DMS114 treated with DMSO at 0.1 percent for 48 hours (cell line): ENCODE results near the gene THSD7A.

Experiments used
- DNase-seq: peaks from one replicate; lab custom pipeline; 2025; ENCODE audit not compliant: unreplicated experiment; lab: John Stamatoyannopoulos, UW

Gene THSD7A

GRCh38 chr7:11642841-11643240 lies 189.2 kb downstream of the THSD7A start:
- DNase-seq, result no peak

GRCh38 chr7:11642276-11642675 lies 189.7 kb downstream of the THSD7A start:
- DNase-seq, result no peak

GRCh38 chr7:11638011-11638774 lies 193.8 kb downstream of the THSD7A start:
- no peak for DNase-seq

- no peak for DNase-seq
These were observed 195.7 kb downstream of the THSD7A start for GRCh38 chr7:11636274-11636673.

GRCh38 chr7:11633310-11633709 lies 198.7 kb downstream of the THSD7A start:
- DNase-seq, result no peak

- no peak for DNase-seq
These were observed 201.6 kb downstream of the THSD7A start for GRCh38 chr7:11630355-11630754.

- no peak for DNase-seq
These were observed 206.3 kb downstream of the THSD7A start for GRCh38 chr7:11625669-11626068.

- DNase-seq, result no peak
These were observed 208.8 kb downstream of the THSD7A start for GRCh38 chr7:11623093-11623678.

GRCh38 chr7:11620406-11621253 lies 211.4 kb downstream of the THSD7A start:
- no peak for DNase-seq

- no peak for DNase-seq
These were observed 215.5 kb downstream of the THSD7A start for GRCh38 chr7:11616466-11616865.

GRCh38 chr7:11615174-11615573 lies 216.8 kb downstream of the THSD7A start:
- DNase-seq, result no peak

- no peak for DNase-seq
These were observed 218.6 kb downstream of the THSD7A start for GRCh38 chr7:11613292-11613930.

- no peak for DNase-seq
These were observed 219.3 kb downstream of the THSD7A start for GRCh38 chr7:11612737-11613136.

- DNase-seq, result no peak
These were observed 222.8 kb downstream of the THSD7A start for GRCh38 chr7:11609096-11609670.

GRCh38 chr7:11607686-11608085 lies 224.3 kb downstream of the THSD7A start:
- DNase-seq, result no peak

GRCh38 chr7:11605749-11606148 lies 226.2 kb downstream of the THSD7A start:
- DNase-seq, result no peak

GRCh38 chr7:11604505-11604904 lies 227.5 kb downstream of the THSD7A start:
- DNase-seq, result no peak

GRCh38 chr7:11601761-11602160 lies 230.2 kb downstream of the THSD7A start:
- DNase-seq, result no peak

- no peak for DNase-seq
These were observed 238.7 kb downstream of the THSD7A start for GRCh38 chr7:11593322-11593721.

- DNase-seq, result no peak
These were observed 239.3 kb downstream of the THSD7A start for GRCh38 chr7:11592699-11593098.

GRCh38 chr7:11591943-11592342 lies 240.1 kb downstream of the THSD7A start:
- no peak for DNase-seq
